Tibial artery (tissue), 4 donors: Measurements from ENCODE around the gene DPEP1.

ENCODE experiments used
- DNase-seq, 2 donors: peaks; one replicate each; pipeline ENCODE4 v3.0.0-alpha.2; 2019
- H3K27ac ChIP-seq, 2 donors: fragments of 200-600 bp; sonication (generic) in 1 of 2; 1 replicate in 1 of 2; 2 replicates in 1 of 2; pipeline ENCODE4 v1.5.1; 2018 to 2019; ENCODE audit warnings: mild to moderate bottlenecking in 1 of 2
- H3K27me3 ChIP-seq, 2 donors: fragments of 200-600 bp; sonication (generic) in 1 of 2; one replicate each; pipeline versions ENCODE4 v1.5.1 to v1.6.0; 2016 to 2019
- H3K36me3 ChIP-seq, 3 donors: fragments of 200-600 bp; sonication (generic) in 2 of 3; one replicate each; pipeline ENCODE4 v1.5.1; 2016 to 2019; ENCODE audit warnings: mild to moderate bottlenecking in 2 of 3
- H3K4me1 ChIP-seq, 4 donors: fragments of 200-600 bp; sonication (generic) in 2 of 4; 1 replicate in 3 of 4; 2 replicates in 1 of 4; pipeline ENCODE4 v1.5.1; 2016 to 2019
- H3K4me3 ChIP-seq, 2 donors: fragments of 200-600 bp; sonication (generic) in 1 of 2; 1 replicate in 1 of 2; 2 replicates in 1 of 2; pipeline ENCODE4 v1.5.1; 2018 to 2019; ENCODE audit warnings: mild to moderate bottlenecking in 2 of 2
- H3K9me3 ChIP-seq, 3 donors: fragments of 200-600 bp; sonication (generic) in 1 of 3; one replicate each; pipeline ENCODE4 v1.5.1; 2016 to 2019
- CTCF ChIP-seq, 2 experiments: fragments of 200-600 bp in 1 of 2; fragments of 450-650 bp in 1 of 2; IDR thresholded peaks; one replicate each; pipeline ENCODE4 v1.5.1; 2017 to 2019; ENCODE audit warnings: antibody characterized with exemption in 2 of 2, mild to moderate bottlenecking in 1 of 2, moderate library complexity in 1 of 2
- intact Hi-C: fragments of 100-400 bp; cut with DNase I; formaldehyde crosslinking; loops from one replicate; pipeline ENCODE4 v1.15.0; 2023; ENCODE audit warnings: low total_unique reads

The DPEP1 gene

GRCh38 chr16:89613231-89613953 lies at the start of gene DPEP1:
DPEP1 (plus strand) TSS chr16:89613642; CDS start chr16:89630411, 16,769 bp downstream.
- intact Hi-C loops: no loop called here
- DNase-seq: no peak
- no peak for TF ChIP-seq CTCF (IDR thresholded peaks at IDR 0.05)
- no peaks in the 10 kb centered on the region for H3K36me3 ChIP-seq
- H3K27me3 ChIP-seq: peaks cover 0 to 64% of the 10 kb centered on the region in 2 donors
- no peaks in the 10 kb centered on the region for H3K9me3 ChIP-seq
- no peaks in the 10 kb centered on the region for H3K4me1 ChIP-seq
- H3K4me3 ChIP-seq: no peak within 1 kb of the TSS
- no peak within 1 kb of the TSS for H3K27ac ChIP-seq

- TF ChIP-seq CTCF (IDR thresholded peaks at IDR 0.05): no peak
- H3K36me3 ChIP-seq: peaks cover 33 to 40% (median 39%) of the 10 kb centered on the region in 3 donors
- intact Hi-C loops: no loop called here
- H3K9me3 ChIP-seq: no peaks in the 10 kb centered on the region
- no peak overlapping the region for H3K4me3 ChIP-seq
- H3K4me1 ChIP-seq: peaks cover 0 to 45% (median 30%) of the 10 kb centered on the region in 4 donors
- H3K27ac ChIP-seq: no peak overlapping the region
- peaks cover 0 to 7% of the 10 kb centered on the region in 2 donors for H3K27me3 ChIP-seq
- no peak for DNase-seq
These were observed 48.8 kb upstream of the DPEP1 start for GRCh38 chr16:89564476-89565255.

- H3K36me3 ChIP-seq: peaks cover 33 to 40% (median 39%) of the 10 kb centered on the region in 3 donors
- no peaks in the 10 kb centered on the region for H3K9me3 ChIP-seq
- peak overlapping the region in 1 of 2 donors; percentile 29 for H3K27ac ChIP-seq
- peaks cover 0 to 43% (median 29%) of the 10 kb centered on the region in 4 donors for H3K4me1 ChIP-seq
- H3K4me3 ChIP-seq: no peak overlapping the region
- DNase-seq: no peak
- intact Hi-C loops: no loop called here
- no peak for TF ChIP-seq CTCF (IDR thresholded peaks at IDR 0.05)
- peaks cover 0 to 12% of the 10 kb centered on the region in 2 donors for H3K27me3 ChIP-seq
These were observed 48.3 kb upstream of the DPEP1 start for GRCh38 chr16:89565256-89565505.

GRCh38 chr16:89565506-89566372 lies 47.7 kb upstream of the DPEP1 start:
- Histone ChIP-seq H3K36me3 (peaks cover 33 to 40% (median 39%) of the 10 kb centered on the region in 3 donors), H3K27ac (peak overlapping the region in 1 of 2 donors; percentile 29), H3K4me1 (peaks cover 0 to 43% (median 29%) of the 10 kb centered on the region in 4 donors), H3K9me3 (no peaks in the 10 kb centered on the region), H3K4me3 (peak overlapping the region; percentile 1 to 19), H3K27me3 (peaks cover 0 to 16% of the 10 kb centered on the region in 2 donors)
- intact Hi-C loops: no loop called here
- TF ChIP-seq CTCF (IDR thresholded peaks at IDR 0.05): peak; percentile 24 to 26
- no peak for DNase-seq
